HG03060 (cell line): ENCODE measurements around the gene MED8.

Experiments used
- ATAC-seq: cut with Tn5 transposase; IDR thresholded peaks from one replicate; pipeline ENCODE4 v1.9.1; 2021; ENCODE audit warnings: low read depth, moderate number of reproducible peaks; ENCODE audit not compliant: unreplicated experiment

MED8 gene

DNA sequence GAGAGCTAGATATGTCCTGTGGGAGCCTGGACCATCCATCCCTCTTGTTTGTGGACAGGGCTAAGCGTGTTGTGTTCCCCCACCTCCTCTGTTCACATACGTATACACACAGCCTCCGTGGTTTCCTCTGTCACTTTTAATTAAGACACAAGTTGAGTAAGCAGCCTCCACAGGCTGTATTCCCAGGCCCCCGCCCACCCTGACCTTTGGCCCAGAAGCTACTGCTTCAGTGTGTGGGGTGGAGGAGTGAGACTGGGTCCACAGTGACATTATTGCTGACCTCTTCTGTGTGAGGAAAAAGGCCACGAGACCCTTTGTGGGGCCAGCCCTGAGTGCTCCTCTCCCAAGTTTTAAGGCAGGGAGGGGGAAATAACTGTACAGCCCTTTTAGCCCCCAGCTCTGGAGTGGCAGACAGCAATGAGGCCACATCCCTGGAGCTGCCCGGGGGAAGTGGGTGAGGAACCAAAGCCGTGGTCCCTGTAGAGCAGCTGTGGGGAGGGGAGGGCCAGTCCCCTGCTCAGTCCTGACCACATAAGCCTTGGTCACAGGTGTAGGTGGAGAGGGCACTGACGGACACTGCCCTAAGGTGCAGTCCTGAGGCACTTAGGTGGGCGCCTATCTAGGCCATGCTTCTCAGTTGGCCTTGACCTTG lies 26.2 kb downstream of the MED8 start:
- ATAC-seq = no peak

DNA sequence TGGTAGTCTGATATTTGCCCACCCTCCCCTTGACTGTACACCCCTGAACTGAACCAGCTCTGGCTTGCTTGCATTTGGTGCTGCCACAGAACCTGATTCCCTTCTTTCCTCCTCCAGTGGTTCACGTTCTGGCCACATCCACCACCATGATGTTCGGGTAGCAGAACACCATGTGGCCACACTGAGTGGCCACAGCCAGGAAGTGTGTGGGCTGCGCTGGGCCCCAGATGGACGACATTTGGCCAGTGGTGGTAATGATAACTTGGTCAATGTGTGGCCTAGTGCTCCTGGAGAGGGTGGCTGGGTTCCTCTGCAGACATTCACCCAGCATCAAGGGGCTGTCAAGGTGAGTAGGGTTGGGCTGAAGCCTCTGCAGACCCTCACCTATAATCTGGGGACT lies 29.0 kb downstream of the MED8 start:
- no peak for ATAC-seq

DNA sequence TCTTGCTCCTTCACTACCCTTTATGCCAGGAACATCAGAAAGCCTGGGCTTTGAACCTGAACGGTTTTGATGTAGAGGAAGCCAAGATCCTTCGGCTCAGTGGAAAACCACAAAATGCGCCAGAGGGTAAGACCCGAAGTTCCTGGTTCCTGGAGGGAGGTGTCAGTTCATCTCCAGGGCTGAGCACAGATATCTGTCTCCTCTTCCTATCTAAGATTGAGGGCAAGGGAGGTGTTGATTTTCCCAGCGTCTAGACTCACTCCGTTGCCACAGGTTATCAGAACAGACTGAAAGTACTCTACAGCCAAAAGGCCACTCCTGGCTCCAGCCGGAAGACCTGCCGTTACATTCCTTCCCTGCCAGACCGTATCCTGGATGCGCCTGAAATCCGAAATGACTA lies 29.9 kb downstream of the MED8 start:
- ATAC-seq = no peak

DNA sequence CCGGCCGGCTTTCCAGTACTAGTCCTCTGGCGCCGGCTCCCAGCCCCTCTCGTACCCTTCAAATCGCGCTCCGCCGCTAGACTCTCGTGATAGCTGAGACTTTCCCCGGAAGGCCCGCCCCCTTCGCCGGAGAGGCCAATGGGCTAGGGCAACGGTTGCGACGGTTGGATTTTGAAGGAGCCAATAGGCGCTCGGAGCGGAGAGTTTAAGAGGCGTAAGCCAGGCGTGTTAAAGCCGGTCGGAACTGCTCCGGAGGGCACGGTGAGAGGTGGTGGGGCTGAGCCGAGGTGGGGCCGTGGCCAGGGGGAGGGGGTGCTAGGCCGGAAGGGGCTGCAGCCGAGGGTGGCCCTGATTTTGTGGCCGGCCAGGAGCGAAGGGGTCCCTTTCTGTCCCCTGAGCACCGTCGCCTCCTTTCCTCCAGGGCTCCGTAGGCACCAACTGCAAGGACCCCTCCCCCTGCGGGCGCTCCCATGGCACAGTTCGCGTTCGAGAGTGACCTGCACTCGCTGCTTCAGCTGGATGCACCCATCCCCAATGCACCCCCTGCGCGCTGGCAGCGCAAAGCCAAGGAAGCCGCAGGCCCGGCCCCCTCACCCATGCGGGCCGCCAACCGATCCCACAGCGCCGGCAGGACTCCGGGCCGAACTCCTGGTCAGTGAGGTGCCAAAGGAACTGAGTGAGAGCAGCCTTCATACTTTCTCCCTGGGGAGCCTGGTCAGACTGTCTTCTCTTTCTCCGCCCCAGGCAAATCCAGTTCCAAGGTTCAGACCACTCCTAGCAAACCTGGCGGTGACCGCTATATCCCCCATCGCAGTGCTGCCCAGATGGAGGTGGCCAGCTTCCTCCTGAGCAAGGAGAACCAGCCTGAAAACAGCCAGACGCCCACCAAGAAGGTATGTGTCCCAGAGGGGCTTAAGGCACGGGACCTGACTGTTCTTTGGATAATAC lies 30.6 kb downstream of the MED8 start, which contains the start of gene CDC20:
Gene CDC20 (plus strand): TSS at position 236 of the 948 bp plus-strand sequence. CDS start 235 bp downstream, at position 471.
- ATAC-seq = peak; percentile 96

DNA sequence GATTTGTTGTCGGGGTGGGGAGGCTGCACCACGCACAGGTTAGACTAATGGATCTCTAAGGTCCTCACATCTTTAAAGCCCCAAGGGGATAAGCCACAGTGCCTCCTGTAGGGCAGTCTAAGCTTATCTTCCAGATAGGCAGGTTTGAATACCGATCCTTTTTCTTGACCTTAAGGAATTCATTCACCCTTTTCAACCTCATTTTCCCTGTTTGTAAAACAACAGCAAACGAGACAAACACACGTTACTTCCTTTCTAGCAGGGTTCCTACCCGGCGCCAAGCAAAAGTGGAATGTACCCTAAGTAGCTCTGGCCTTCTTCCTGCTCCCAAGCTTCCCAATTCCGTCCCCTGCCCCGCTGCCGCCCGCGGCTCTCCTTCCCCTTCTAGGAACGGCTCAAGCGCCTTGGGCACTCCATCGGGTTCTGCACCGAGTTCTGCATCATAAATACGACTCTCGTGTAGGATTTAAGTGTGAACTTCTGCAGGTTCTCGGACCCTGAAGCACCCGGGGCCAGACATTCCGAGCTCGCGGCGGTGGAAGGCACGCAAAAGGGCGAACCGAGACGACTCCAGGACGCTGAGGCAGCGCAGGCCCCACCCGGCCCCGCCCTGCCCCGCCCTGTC lies 31.4 kb downstream of the MED8 start:
- no peak for ATAC-seq

DNA sequence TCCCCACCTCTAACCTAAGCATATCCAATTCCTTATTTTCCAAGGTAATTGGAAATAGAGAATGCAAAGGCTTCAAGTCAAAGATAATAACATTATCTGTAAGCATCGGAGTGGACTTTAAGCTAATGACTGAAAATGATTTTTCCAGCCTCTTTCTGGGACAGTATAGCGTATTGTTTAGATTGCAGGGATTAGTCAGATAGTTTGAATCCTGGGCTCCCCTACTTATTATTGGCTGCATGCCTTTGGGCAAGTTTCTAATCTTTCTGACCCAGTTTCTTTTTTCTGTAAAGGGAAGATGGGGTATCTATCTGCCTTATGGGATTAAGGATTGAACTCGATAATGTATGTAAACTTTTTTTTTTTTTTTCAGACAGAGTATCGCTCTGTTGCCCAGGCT lies 32.3 kb downstream of the MED8 start:
- ATAC-seq = no peak

DNA sequence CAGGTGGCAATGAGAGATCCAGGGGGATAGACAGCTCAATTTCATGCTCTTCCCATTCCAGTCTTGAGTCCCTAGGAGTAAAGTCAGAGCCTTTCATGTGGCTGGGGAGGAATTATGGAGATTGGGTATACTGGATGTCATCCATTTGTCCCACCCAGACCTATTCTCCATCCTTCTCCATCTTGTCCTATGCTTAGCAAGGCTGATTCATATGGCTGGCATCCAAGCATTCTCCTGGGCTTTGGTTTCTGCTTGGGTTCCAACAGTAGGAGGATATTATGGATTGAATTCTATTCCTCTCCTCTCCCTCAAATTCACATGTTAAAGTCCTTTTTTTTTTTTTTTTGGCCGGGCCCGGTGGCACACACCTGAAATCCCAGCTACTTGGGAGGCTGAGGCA lies 34.7 kb downstream of the MED8 start:
- no peak for ATAC-seq

DNA sequence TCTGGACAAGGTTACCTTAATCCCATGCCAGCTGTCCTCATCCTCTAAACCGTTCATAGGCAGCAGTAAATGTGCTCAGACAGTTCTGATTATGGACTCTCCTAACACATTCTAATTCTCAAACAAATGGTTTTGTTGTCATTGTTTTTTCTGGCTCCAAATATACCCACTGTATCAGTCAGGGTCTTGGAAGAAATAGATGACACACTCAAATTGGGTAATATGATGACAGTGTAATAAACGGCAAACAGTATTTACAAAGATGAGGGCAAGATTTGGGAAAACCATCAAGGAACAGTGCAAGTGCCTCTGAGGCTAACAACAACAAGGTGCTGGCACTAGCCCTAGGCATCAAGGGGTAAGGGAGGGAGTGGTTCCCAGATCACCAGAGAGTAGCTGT lies 35.1 kb downstream of the MED8 start:
- no peak for ATAC-seq

DNA sequence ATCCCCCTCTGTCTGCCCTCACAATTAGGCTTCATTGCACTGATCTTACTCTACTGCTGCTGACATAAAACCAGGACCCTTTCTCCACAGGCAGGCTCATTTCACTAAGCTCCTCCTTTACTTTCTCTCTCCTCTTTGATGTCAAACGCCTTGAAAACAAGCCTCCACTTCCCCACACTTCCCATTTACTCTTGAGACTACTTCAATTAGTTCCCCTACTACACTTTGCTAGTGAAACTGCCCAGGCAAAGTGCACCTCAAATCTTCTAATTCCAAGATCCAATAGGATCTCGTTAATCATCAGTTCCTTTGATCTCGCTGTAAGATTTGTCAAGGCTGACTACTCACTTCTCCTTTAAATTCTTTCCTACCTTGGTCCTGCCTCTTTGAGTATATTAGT lies 36.7 kb downstream of the MED8 start:
- ATAC-seq = no peak

DNA sequence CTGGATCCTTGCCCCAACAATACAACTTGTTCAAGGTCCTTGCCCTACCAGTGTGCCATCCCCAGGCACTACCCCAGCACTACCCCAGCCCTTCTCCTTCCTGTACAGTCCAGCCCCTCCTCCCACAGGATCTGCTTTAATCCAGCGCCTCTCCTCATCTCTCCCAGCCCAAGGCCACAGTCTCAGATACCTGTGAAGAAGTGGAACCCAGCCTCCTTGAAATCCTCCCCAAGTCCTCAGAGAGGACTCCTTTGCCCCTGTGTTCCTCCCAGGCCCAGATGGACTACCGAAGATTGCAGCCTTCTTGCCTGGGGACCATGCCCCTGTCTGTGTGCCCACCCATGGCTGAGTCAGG lies 37.3 kb downstream of the MED8 start:
- ATAC-seq = no peak

DNA sequence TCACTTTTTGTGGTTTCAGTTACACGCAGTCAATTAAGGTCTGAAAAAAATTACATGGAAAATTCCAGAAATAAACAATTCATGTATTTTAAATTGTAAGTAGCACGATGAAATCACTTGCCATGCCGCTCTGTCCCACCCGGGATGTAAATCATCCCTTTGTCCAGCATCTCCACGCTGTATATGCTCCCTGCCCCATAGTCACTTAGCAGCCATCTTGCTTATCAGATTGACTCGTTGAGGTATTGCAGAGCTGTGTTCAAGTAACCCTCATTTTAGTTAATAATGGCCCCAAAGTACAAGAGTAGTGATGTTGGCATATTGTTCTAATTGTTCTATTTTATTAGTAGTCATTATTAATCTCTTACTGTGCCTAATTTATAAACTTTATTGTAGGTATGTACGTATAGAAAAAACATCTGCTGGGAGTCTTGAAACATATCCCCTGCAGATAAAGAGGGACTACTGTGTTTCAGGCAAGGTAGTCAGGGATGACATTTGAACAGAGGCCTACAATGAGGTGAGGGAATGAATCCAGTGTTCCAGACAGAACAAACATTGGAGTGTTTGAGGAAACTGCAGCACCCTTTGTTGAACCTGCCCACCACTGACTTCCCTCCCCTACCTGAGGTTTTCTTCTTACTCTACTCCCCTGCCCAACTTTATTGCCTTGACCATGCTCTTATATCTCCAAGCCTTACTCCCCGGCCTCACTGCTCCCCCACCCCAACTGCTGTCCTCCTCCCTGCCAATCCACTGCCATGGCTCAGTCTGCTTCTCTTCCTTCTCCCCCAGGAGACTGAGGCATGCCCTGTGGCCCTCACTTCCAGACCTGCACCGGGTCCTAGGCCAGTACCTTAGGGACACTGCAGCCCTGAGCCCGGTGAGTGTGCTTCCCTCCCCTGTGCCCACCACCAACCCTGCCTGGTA lies 37.9 kb downstream of the MED8 start:
- no peak for ATAC-seq

DNA sequence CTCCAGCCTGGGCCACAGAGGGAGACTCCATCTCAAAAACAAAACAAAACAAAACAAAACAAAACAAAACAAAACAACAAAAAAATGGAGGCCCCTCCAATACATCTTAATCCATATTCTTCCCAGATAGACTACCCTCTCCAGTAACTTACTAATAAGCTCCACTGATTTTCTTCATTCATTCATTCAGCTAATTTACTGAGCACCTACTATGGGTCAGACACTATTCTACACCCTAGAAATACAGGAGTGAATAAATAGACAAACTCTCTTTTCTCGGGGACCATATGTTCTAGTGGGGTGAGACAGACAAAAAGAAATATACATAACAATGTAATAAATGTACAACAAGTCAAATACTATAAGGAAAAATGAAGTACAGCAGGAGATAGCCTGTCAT lies 38.6 kb downstream of the MED8 start:
- no peak for ATAC-seq

DNA sequence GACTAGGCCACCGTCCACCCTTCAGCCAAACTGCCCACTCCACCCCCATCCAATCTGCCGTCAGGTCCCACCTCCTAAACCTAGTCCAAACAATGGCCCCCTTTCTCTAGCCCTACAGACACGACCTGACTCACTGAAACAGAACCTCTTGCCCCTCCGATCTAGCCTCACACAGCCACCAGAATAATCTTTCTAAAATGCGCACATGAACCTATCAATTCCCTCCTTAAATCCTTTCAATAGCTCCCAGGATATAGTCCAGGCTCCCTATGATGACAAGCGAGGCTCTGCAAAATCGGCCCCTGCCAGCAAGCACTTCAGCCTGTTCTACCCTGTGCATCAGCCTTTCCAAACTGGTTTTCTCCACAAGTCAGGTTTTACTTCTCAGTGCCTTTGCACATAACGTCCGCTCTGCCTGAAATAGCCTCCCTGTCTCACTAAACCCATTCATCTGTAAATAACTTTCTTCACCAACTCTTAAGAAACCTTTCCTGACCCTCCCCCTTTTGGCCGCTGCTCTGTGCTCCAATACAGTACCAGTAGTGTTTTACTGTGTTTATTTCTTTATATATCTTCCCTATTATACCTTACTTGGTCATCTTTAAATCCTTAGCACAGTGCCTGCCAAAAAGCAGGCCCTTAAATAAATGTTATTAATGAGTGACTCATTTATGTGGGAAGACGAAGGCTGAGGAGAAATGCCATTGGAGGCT lies 39.9 kb downstream of the MED8 start:
- no peak for ATAC-seq

DNA sequence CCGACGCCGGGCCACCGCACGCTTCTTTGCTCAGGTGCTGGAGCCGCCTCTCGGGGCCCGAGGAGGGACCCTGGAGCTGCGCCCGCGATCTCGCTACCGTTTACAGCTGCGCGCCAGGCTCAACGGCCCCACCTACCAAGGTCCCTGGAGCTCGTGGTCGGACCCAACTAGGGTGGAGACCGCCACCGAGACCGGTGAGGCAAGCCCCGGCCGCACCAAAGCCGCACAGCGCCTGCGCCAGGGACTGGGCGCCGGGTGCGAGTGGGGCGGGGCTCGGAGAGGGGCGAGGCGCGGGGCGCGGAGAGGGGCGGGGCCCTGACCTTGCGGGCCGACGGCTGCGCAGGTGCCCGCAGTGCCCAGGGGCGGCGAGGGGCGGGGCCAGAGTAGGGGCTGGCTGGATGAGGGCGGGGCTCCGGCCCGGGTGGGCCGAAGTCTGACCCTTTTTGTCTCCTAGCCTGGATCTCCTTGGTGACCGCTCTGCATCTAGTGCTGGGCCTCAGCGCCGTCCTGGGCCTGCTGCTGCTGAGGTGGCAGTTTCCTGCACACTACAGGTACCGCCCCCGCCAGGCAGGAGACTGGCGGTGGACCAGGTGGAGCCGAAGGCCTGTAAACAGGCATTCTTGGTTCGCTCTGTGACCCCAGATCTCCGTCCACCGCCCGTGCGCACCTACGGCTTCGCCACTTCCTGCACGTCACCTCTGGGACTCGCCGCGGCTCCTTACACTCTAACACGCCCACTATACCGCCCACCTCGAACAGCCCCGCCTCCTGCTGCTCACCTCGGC lies 40.6 kb downstream of the MED8 start:
- ATAC-seq = no peak

DNA sequence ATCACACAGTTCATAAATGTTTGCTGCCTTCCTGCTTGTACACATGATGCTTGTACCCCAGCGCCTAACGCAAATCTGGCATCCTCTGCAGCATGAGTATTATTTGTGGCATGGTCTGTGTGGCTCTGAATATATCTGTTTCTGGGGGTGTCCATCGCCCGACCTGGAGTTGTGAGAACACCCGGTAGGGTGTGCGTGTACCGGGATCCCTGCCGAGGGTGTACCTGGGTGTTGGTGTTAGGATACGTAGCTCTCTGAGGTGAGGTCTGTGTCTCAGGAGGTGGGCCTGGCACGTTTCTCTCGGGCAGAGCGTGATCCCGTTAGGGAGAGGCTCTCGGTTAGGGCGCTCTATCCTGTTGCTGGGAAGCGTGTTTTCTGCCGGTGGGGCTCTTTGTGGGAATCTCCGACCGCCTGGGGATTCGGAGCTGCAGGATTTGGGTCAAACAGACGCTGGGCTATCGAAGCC lies 41.2 kb downstream of the MED8 start:
- no peak for ATAC-seq

DNA sequence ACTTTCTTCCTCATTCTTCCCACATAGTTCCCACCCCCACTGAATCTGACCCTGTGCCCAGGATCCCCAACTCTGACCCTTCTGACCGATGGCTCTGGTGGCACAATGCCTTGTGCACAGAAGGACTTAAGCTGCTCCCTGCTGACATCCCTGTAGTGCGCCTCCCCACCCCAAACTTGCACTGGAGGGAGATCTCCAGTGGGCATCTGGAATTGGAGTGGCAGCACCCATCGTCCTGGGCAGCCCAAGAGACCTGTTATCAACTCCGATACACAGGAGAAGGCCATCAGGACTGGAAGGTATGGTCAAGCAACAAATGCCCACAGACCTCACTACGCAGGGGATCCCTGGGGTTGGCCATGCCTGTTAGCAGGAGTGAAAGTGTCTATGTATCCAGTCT lies 43.0 kb downstream of the MED8 start:
- no peak for ATAC-seq

DNA sequence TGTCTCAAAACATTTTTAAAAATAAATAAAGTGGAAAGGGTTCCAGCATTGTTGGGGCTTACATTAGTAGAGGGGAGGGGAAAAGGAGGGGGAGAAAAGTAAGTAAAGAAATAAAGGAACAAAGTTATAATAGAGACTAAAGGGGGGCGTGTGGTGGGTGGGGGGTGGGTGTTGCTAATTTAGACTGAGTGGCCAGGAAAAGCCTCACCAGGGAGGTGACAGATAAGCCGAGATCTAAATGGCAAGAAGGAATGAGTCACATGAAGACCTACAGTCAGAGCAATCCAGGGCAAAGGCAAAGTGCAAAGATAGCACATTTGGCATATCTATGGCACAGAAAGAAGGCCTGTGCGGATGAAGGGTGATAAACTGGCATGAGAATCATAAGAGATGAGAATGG lies 44.5 kb downstream of the MED8 start:
- ATAC-seq = no peak

DNA sequence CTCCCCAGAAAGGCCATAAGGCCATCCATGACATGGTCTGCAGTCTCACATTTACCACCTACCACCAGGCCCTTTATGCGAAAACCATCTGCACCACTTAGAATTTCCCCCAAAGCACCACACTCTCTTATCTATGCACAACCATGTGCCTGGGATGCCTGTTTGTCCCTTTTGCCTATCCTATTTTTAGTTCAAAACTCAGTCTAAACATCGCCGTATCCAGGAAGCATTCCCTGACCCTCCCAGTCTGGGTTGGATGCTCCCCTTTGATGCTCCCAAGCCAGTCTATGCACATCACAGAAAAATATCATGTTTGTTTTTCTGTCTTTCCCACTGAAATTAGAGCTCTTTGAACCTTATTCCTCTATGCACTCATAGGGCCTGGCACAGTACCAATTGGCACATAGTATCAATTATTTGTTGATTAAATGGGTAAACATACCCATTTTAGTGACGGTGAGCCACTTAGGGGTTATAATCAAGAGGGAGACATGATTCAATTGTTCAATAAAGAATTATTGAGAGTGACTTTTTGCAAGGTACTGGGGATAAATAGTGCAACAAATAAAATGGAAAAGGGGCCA lies 45.2 kb downstream of the MED8 start:
- ATAC-seq = no peak

DNA sequence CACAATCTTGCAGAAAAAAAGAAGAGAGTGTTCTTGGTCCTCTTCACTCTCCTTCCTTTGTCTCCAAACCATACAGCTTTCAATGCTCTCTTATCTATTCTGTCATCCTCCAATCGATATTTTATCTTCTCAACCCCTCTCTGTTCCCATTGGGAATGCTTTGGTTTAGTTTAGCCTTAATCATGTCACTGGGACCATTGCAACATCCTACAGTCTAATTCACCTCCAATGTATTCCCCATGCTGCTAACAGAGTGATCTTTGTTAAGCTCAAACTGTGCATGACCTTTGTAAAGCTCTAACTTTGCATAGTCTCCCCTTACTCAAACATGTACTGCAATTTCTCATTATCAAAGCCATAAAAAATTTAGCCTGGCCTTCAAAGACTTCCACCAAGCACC lies 49.0 kb downstream of the MED8 start:
- ATAC-seq = no peak
